DMS114 treated with DMSO at 0.1 percent for 48 hours (cell line): Measurements from ENCODE around the gene TRIM25.
"Not testable (repeated sequence)": the region's sequence is repeated elsewhere in the genome, so short reads cannot be mapped to it uniquely, and the experiment has no call there.

Experiments
- DNase-seq: peaks from one replicate; lab custom pipeline; 2025; ENCODE audit not compliant: unreplicated experiment; lab: John Stamatoyannopoulos, UW

The TRIM25 gene

GRCh38 chr17:56913867-56914580 is at the start of gene TRIM25:
TSS of gene TRIM25 (minus strand) at chr17:56914049. CDS start at chr17:56913988, 61 bp downstream.
- peak; percentile 78 for DNase-seq

GRCh38 chr17:56960596-56961538 is 47.0 kb upstream of the TRIM25 start, which contains the start of gene COIL:
TSS of gene COIL (minus strand) at chr17:56961050. CDS start at chr17:56961019, 31 bp downstream.
- DNase-seq, result peak; percentile 82

GRCh38 chr17:56956992-56957391 is 43.1 kb upstream of the TRIM25 start:
- no peak for DNase-seq

GRCh38 chr17:56949595-56949994 is 35.7 kb upstream of the TRIM25 start:
- DNase-seq, result no peak

- DNase-seq, result no peak
Measured at GRCh38 chr17:56948491-56948890, 34.6 kb upstream of the TRIM25 start.

GRCh38 chr17:56947741-56948140 is 33.9 kb upstream of the TRIM25 start:
- DNase-seq, result no peak

- DNase-seq, result no peak
Measured at GRCh38 chr17:56945938-56946505, 32.2 kb upstream of the TRIM25 start.

GRCh38 chr17:56943505-56944125 is 29.8 kb upstream of the TRIM25 start:
- DNase-seq, result no peak

- peak; percentile 50 for DNase-seq
Measured at GRCh38 chr17:56939869-56940484, 26.1 kb upstream of the TRIM25 start.

GRCh38 chr17:56938206-56938605 is 24.4 kb upstream of the TRIM25 start:
- not testable (repeated sequence) for DNase-seq

GRCh38 chr17:56937687-56938086 is 23.8 kb upstream of the TRIM25 start:
- no peak for DNase-seq

GRCh38 chr17:56936697-56937322 is 23.0 kb upstream of the TRIM25 start:
- DNase-seq, result no peak

GRCh38 chr17:56935461-56935860 is 21.6 kb upstream of the TRIM25 start:
- no peak for DNase-seq

- DNase-seq, result no peak
Measured at GRCh38 chr17:56934280-56934679, 20.4 kb upstream of the TRIM25 start.

GRCh38 chr17:56933868-56934267 is 20.0 kb upstream of the TRIM25 start:
- no peak for DNase-seq

- no peak for DNase-seq
Measured at GRCh38 chr17:56933151-56933745, 19.4 kb upstream of the TRIM25 start.

GRCh38 chr17:56930739-56931337 is 17.0 kb upstream of the TRIM25 start:
- no peak for DNase-seq

- peak; percentile 45 for DNase-seq
Measured at GRCh38 chr17:56929362-56929969, 15.6 kb upstream of the TRIM25 start.

GRCh38 chr17:56928586-56928985 is 14.7 kb upstream of the TRIM25 start:
- DNase-seq, result no peak
